ENCODE results near the gene HMGN4. TPM values are rescaled to one million over a fixed set of nuclear protein-coding genes. Genes with fewer than 3 reads are reported as not detected.

Gene HMGN4
- polyA plus RNA-seq, 1 donor from 2014 or later: 125 TPM

GRCh38 chr6:26514984-26515383 lies 23.2 kb upstream of the HMGN4 start:
- H3K27ac ChIP-seq (ENCODE audit: low read length): no peak overlapping the region
- no peaks in the 10 kb centered on the region for H3K27me3 ChIP-seq (ENCODE audit: insufficient read depth, low read depth, low read length)
- H3K9me2 ChIP-seq (ENCODE audit: insufficient read depth, low read length): no peaks in the 10 kb centered on the region
- H4K20me1 ChIP-seq (ENCODE audit: insufficient read depth): no peaks in the 10 kb centered on the region
- H3K9ac ChIP-seq (ENCODE audit: low read length): no peak overlapping the region
- H3K36me3 ChIP-seq (ENCODE audit: insufficient read depth, low read length): no peaks in the 10 kb centered on the region
- no peaks in the 10 kb centered on the region for H3K9me3 ChIP-seq (ENCODE audit: low read length)
- H3F3A ChIP-seq (ENCODE audit: insufficient read depth, low read length, poor library complexity, severe bottlenecking): no peaks in the 10 kb centered on the region
- no peak overlapping the region for H3K4me3 ChIP-seq (ENCODE audit: low read length)
- H3K79me2 ChIP-seq (replicated peaks; ENCODE audit: insufficient read depth, low read length): no peaks in the 10 kb centered on the region
- no peak overlapping the region for H2AFZ ChIP-seq (ENCODE audit: low read depth, low read length)
- no peak overlapping the region for H3K4me2 ChIP-seq (ENCODE audit: low read length)
- TF ChIP-seq EZH2 (IDR thresholded peaks at IDR 0.05; ENCODE audit: borderline replicate concordance, insufficient read depth, low read length, poor library complexity, severe bottlenecking) (no peak), RAD21 (conservative IDR thresholded peaks at IDR 0.05) (no peak), SMC3 (conservative IDR thresholded peaks at IDR 0.05; ENCODE audit: poor library complexity) (no peak), POLR2AphosphoS5 (IDR thresholded peaks at IDR 0.05) (no peak), CTCF (IDR thresholded peaks at IDR 0.05; ENCODE audit: poor library complexity, severe bottlenecking) (no peak), MXI1 (conservative IDR thresholded peaks at IDR 0.05; ENCODE audit: poor library complexity, severe bottlenecking) (no peak), TAF1 (IDR thresholded peaks at IDR 0.05; ENCODE audit: low read depth) (no peak), EP300 (conservative IDR thresholded peaks at IDR 0.05; ENCODE audit: poor library complexity, severe bottlenecking) (no peak)
- TF ChIP-seq, protein P1, sequence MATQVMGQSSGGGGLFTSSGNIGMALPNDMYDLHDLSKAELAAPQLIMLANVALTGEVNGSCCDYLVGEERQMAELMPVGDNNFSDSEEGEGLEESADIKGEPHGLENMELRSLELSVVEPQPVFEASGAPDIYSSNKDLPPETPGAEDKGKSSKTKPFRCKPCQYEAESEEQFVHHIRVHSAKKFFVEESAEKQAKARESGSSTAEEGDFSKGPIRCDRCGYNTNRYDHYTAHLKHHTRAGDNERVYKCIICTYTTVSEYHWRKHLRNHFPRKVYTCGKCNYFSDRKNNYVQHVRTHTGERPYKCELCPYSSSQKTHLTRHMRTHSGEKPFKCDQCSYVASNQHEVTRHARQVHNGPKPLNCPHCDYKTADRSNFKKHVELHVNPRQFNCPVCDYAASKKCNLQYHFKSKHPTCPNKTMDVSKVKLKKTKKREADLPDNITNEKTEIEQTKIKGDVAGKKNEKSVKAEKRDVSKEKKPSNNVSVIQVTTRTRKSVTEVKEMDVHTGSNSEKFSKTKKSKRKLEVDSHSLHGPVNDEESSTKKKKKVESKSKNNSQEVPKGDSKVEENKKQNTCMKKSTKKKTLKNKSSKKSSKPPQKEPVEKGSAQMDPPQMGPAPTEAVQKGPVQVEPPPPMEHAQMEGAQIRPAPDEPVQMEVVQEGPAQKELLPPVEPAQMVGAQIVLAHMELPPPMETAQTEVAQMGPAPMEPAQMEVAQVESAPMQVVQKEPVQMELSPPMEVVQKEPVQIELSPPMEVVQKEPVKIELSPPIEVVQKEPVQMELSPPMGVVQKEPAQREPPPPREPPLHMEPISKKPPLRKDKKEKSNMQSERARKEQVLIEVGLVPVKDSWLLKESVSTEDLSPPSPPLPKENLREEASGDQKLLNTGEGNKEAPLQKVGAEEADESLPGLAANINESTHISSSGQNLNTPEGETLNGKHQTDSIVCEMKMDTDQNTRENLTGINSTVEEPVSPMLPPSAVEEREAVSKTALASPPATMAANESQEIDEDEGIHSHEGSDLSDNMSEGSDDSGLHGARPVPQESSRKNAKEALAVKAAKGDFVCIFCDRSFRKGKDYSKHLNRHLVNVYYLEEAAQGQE (IDR thresholded peaks at IDR 0.05; ENCODE audit: borderline replicate concordance): no peak

- H3K4me3 ChIP-seq (ENCODE audit: low read length): no peak overlapping the region
- H3K27ac ChIP-seq (ENCODE audit: low read length): no peak overlapping the region
- no peak overlapping the region for H3K4me2 ChIP-seq (ENCODE audit: low read length)
- no peaks in the 10 kb centered on the region for H3K27me3 ChIP-seq (ENCODE audit: insufficient read depth, low read depth, low read length)
- H3K9me3 ChIP-seq (ENCODE audit: low read length): no peaks in the 10 kb centered on the region
- H4K20me1 ChIP-seq (ENCODE audit: insufficient read depth): no peaks in the 10 kb centered on the region
- no peaks in the 10 kb centered on the region for H3K36me3 ChIP-seq (ENCODE audit: insufficient read depth, low read length)
- H3K79me2 ChIP-seq (replicated peaks; ENCODE audit: insufficient read depth, low read length): no peaks in the 10 kb centered on the region
- H3K9ac ChIP-seq (ENCODE audit: low read length): no peak overlapping the region
- no peak for TF ChIP-seq SMC3 (conservative IDR thresholded peaks at IDR 0.05; ENCODE audit: poor library complexity)
- no peak for TF ChIP-seq EZH2 (IDR thresholded peaks at IDR 0.05; ENCODE audit: borderline replicate concordance, insufficient read depth, low read length, poor library complexity, severe bottlenecking)
- TF ChIP-seq EP300 (conservative IDR thresholded peaks at IDR 0.05; ENCODE audit: poor library complexity, severe bottlenecking): no peak
- no peak for TF ChIP-seq CTCF (IDR thresholded peaks at IDR 0.05; ENCODE audit: poor library complexity, severe bottlenecking)
- no peak for TF ChIP-seq MXI1 (conservative IDR thresholded peaks at IDR 0.05; ENCODE audit: poor library complexity, severe bottlenecking)
- no peak for TF ChIP-seq POLR2AphosphoS5 (IDR thresholded peaks at IDR 0.05)
- TF ChIP-seq RAD21 (conservative IDR thresholded peaks at IDR 0.05): no peak
- TF ChIP-seq TAF1 (IDR thresholded peaks at IDR 0.05; ENCODE audit: low read depth): no peak
- TF ChIP-seq, protein P1 (IDR thresholded peaks at IDR 0.05; ENCODE audit: borderline replicate concordance): no peak
- no peaks in the 10 kb centered on the region for H3F3A ChIP-seq (ENCODE audit: insufficient read depth, low read length, poor library complexity, severe bottlenecking)
- H2AFZ ChIP-seq (ENCODE audit: low read depth, low read length): no peak overlapping the region
- H3K9me2 ChIP-seq (ENCODE audit: insufficient read depth, low read length): no peaks in the 10 kb centered on the region
Observed at GRCh38 chr6:26516481-26517427, 21.4 kb upstream of the HMGN4 start.

All from neural cell (in vitro differentiated cells).